GM18907 (cell line): ENCODE measurements around the gene MYO1A.
A peak's percentile ranks its signal among the peaks of the same experiment; 100 is the strongest.
"Not testable (repeated sequence)": the region's sequence is repeated elsewhere in the genome, so short reads cannot be mapped to it uniquely, and the experiment has no call there.

Source experiments
- ATAC-seq: cut with Tn5 transposase; IDR thresholded peaks from one replicate; pipeline ENCODE4 v1.9.1; 2021; ENCODE audit warnings: mild to moderate bottlenecking, moderate library complexity; ENCODE audit not compliant: unreplicated experiment

Gene MYO1A

GRCh38 chr12:57019983-57020719, 29.8 kb downstream of the MYO1A start:
- no peak for ATAC-seq

DNA sequence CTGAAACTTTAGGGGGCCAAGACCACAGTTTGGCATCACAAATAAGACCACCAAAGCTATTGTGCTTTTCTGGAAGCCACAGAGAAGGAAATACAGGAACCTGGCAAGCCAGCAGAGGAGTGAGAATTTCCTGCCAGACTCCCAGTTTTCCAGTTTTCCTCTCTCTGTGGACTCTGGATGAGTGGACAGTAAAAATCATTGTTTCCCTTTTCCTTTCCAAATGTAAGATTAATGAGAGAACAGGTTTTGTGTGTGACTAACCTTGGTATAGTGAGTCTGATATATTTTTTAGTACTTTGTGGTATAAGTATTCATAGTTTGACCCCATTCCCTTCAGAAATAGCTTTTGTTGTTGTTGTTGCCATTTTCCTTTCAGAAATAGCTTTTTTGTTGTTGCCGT, 31.0 kb downstream of the MYO1A start:
- ATAC-seq, result no peak

DNA sequence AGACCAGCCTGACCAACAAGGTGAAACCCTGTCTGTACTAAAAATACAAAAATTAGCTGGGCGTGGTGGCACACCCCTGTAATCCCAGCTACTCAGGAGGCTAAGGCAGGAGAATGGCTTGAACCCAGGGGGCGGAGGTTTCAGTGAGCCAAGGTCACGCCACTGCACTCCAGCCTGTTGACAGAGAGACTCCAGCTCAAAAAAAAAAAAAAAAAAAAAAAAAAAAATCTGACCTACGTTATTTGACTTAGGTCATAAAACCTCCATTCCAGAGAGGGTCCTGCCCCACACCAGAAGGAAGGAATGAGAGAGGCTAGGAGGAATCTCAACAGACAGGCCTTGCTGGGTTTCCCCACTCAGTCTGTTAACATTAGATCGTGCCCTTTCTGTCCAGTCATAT, 31.6 kb downstream of the MYO1A start:
- not testable (repeated sequence) for ATAC-seq

GRCh38 chr12:57016348-57016747, 33.6 kb downstream of the MYO1A start, which contains the start of gene TAC3:
TSS of gene TAC3 (minus strand) at chr12:57016529. CDS start at chr12:57015797, 732 bp downstream.
- no peak for ATAC-seq

- ATAC-seq, result peak; percentile 49
These were observed 37.1 kb downstream of the MYO1A start for GRCh38 chr12:57012600-57013465.

DNA sequence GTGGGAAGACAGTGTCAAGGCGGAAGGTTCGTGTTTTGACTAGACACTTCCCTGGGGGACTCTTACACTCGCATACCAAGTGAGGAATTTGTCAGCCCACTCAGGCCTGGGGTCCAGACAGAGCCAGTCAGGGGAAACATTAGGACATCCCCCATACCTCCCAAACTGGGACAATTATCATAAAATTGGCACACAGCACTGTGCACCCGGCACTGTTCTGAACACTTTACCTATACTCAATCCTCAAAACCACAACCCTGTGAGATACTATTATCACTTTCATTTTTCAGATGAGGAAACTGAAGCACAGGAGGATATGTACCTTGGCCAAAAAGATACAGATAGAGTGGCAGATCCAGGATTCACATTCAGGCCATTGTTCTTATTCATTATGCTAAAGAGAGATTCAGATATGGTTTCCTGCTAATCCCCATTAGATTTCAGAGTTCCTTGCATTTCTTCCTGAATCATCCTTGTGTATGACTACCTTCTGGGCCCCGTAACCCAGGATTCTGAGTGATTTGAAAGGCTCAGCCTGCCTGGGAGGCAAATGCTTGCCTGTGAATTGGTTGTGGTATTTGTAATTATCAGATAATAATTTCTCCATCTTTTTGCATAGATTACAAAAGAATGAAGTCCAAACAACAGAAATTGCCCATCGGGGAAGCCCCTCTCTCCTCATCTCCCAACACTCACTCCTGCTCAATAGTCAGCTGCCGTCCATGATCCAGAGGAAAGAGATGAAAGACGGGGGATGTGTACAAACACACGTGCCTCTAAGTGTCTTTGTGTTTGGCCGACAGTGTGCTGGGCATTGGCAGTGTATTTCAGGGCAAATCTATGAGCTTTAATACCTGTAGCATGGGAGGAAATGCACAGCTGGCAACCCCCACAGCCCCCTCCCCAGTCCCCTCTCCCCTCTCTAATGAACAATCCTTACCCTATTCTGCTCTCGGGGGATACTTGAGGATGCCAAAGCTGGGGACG, 38.2 kb downstream of the MYO1A start:
- peak; percentile 52 for ATAC-seq

- ATAC-seq, result no peak
These were observed 39.2 kb downstream of the MYO1A start for GRCh38 chr12:57010627-57011247.

- ATAC-seq, result no peak
These were observed 39.8 kb downstream of the MYO1A start for GRCh38 chr12:57009949-57010626.

DNA sequence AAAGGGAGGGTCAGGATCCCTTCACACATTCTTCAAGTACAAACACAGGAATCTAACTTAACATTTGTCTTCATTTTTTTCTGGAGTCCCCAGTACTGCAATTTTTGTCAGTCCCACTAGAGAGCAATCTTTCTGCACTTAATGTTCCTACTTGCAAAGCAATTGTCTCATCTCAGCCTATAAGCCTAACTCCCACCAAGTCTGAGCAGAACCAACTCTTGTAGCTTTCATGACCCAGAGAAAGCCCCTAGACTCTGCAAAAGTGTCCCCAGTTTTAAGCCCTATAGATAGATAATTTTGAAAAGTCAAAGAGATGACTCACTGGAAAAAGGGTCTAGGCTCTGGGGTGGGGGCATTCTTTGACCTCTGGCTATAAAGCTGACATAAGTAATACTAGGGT, 41.8 kb downstream of the MYO1A start:
- ATAC-seq, result no peak

DNA sequence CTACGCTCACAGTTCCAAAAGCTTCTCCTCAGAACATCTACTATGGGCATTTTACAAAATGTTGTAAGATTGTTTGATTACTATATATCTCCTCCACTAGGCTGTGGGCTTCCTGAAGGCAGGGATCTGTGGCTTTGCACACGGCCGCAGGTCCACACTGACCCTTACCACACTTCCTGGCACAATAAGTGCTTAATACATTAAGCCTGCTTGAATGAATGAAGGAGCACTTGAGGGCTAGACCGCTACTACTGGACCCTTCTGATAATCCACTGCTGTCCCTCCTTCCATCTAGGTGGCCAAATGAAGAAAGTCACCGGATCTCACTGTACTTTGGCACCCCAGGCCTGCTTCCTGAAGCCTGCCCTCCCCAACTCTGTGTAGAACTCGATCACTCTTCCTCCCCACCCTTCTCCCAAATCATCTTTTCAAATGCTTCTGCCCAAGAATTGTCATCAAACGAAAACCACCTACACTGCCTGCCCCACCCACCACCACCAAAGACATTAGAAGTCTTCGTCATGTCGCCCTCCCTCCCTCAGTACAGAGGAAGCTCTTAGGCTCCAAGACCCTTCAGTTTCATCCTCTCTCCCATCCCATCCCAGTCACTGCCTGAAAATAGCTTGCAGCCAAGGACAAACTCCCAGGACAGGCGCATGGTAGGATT, 43.0 kb downstream of the MYO1A start:
- no peak for ATAC-seq

GRCh38 chr12:57005980-57006808, 43.7 kb downstream of the MYO1A start, which contains the start of gene ZBTB39:
TSS of gene ZBTB39 (minus strand) at chr12:57006546. CDS start at chr12:57004917, 1,629 bp downstream.
- ATAC-seq, result peak; percentile 67

DNA sequence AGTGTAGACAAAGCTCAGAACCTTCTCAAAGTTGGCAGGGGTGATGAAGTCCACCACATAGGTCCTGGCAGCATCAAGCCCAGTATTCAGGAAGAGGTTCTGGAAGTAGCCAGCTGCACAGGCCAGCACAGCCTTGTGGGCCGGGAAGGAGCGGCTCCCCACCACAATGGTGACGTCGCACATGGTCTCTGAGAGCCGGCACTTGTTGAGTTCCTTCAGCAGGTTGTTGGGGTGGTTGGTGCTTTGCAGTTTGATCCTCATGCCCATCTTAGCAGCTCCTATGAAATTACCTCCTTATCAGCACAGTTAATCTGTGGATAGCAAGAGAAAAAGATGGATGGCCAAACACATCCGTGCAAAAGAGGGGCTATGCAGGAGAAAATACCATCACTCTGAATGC, 45.3 kb downstream of the MYO1A start:
- ATAC-seq, result no peak

DNA sequence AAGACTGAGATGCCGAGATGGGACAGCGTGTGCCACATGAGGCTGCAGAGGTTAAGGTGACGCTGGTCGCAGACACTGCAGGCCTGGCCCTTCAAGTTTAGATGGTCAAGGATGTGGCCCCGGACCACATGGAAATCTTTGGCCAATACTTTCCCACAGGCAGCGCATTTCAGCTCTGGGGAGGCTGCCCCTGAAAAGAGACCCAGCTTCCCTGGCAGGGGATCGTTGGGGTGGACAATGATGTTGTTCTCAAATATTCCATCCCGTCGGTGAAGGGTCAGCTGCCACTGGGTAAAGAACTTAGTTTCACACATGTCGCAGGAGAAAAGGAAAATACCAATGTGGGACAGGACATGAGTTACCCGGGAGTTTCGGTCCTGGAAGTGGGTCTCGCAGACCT, 46.5 kb downstream of the MYO1A start:
- no peak for ATAC-seq

DNA sequence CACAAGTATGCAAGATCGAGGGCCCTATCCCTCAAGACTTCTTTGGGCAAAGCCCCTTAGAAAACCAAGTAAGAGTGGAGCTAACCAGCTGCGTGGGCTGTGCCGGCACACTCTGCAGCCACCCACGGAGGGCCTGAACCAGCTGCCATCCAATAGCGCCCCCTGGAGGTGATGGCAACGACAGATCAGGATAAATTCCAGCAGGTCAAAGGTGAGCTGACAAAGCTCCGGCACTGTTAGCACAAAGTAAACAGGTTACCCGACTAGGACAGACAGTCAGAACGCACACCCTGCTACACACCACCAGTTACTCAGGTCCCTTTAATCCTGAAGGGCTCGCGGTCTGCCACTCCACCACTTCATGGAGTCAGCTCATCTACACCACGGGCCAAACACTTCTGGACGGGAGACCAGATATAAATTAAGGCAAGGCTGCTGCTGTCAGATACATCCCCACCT, 48.5 kb downstream of the MYO1A start:
- ATAC-seq, result no peak

GRCh38 chr12:57000393-57000792, 49.5 kb downstream of the MYO1A start:
- ATAC-seq, result no peak

GRCh38 chr12:56999456-56999855, 50.5 kb downstream of the MYO1A start:
- no peak for ATAC-seq

- ATAC-seq, result peak; percentile 81
These were observed 50.9 kb downstream of the MYO1A start for GRCh38 chr12:56998981-56999380.

- ATAC-seq, result no peak
These were observed 51.6 kb downstream of the MYO1A start for GRCh38 chr12:56998316-56998715.
